Measurements from ENCODE around the gene ACLY.
A peak's percentile ranks its signal among the peaks of the same experiment; 100 is the strongest.

ACLY gene

GRCh38 chr17:41965694-41966462 lies 47.1 kb upstream of the ACLY start:
- peak overlapping the region; percentile 82 to 87 (median 84) for H3K4me3 Mint-ChIP-seq
- peak overlapping the region; percentile 73 to 86 (median 75) for H3K27ac Mint-ChIP-seq
- TF ChIP-seq, protein P1, sequence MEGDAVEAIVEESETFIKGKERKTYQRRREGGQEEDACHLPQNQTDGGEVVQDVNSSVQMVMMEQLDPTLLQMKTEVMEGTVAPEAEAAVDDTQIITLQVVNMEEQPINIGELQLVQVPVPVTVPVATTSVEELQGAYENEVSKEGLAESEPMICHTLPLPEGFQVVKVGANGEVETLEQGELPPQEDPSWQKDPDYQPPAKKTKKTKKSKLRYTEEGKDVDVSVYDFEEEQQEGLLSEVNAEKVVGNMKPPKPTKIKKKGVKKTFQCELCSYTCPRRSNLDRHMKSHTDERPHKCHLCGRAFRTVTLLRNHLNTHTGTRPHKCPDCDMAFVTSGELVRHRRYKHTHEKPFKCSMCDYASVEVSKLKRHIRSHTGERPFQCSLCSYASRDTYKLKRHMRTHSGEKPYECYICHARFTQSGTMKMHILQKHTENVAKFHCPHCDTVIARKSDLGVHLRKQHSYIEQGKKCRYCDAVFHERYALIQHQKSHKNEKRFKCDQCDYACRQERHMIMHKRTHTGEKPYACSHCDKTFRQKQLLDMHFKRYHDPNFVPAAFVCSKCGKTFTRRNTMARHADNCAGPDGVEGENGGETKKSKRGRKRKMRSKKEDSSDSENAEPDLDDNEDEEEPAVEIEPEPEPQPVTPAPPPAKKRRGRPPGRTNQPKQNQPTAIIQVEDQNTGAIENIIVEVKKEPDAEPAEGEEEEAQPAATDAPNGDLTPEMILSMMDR (IDR thresholded peaks at IDR 0.05; ENCODE audit: unreplicated experiment in 3 of 3): no peak

DNA sequence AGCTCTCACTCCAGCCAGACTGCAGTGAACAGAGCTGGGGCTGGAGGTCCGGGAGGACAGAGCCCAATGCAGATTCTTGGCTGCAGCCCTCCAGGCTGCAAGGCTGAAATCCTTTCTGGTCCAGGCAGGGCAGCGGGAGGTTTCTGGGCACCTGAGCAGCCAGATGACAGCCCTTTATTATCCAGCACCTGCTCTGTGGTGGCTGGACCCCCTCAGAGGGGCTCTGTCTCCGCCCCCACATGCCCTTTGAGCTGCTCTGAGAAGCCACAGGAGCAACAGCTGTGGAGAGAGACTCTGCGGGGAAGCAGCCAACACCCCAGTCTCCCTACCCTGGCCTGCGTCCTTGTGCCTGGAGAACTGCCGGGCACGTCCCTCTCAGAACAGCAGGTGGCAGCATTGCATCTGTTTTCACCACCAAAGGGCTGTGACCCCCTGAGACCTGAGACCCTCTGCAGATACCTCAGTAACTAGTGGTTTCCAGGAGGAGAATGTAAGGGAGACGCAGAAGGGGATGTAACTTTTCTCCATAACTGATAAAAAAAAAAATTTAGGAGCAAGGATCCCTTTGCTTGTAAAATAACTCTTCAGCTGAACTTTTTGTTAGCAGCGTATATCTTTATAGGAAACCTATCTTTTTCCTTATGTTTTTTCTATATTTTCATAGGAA lies 44.1 kb upstream of the ACLY start:
- Mint-ChIP-seq H3K36me3 (ENCODE audit: low read depth) (peaks cover 2% of the 10 kb centered on the region), H3K9me3 (no peaks in the 10 kb centered on the region), H3K27ac (peak overlapping the region; percentile 19 to 51 (median 44)), H3K4me3 (peak overlapping the region; percentile 49 to 69 (median 58)), H3K4me1 (peaks cover 45% of the 10 kb centered on the region), H3K27me3 (ENCODE audit: low read depth) (peaks cover 16% of the 10 kb centered on the region)
- TF ChIP-seq, protein P1 (IDR thresholded peaks at IDR 0.05; ENCODE audit: unreplicated experiment in 3 of 3): peak; percentile 75 to 91 (median 89)

More at GRCh38 chr17:41965694-41966462, 47.1 kb upstream of the ACLY start:
- Mint-ChIP-seq H3K9me3 (no peaks in the 10 kb centered on the region), H3K27me3 (ENCODE audit: low read depth) (peaks cover 5% of the 10 kb centered on the region), H3K36me3 (ENCODE audit: low read depth) (peaks cover 23% of the 10 kb centered on the region), H3K4me1 (peaks cover 46% of the 10 kb centered on the region)

DNA sequence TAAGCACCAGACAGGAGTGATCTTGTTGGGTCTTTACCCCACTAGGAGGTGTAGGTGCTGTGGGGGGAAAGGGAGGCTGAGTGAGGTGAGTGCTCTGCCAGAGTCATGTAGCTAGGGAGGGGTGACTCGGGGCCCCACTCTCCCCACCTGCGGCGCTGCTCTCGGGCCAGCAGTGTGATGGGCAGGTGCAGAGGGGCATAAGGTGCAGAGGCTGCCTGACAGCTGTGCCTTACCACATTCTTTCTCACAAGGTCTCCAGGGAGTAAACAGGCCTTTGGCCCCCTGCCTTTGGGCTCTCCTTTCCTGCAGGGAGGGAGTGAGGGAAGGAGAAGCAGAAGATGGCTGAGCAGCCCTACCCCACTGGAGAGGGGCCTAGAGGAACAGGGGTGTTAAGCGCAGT lies 43.4 kb upstream of the ACLY start:
- Mint-ChIP-seq H3K27ac (no peak overlapping the region), H3K4me1 (peaks cover 49% of the 10 kb centered on the region), H3K27me3 (ENCODE audit: low read depth) (peaks cover 16% of the 10 kb centered on the region), H3K4me3 (no peak overlapping the region), H3K36me3 (ENCODE audit: low read depth) (no peaks in the 10 kb centered on the region), H3K9me3 (no peaks in the 10 kb centered on the region)
- TF ChIP-seq, protein P1 (IDR thresholded peaks at IDR 0.05; ENCODE audit: unreplicated experiment in 3 of 3): no peak

DNA sequence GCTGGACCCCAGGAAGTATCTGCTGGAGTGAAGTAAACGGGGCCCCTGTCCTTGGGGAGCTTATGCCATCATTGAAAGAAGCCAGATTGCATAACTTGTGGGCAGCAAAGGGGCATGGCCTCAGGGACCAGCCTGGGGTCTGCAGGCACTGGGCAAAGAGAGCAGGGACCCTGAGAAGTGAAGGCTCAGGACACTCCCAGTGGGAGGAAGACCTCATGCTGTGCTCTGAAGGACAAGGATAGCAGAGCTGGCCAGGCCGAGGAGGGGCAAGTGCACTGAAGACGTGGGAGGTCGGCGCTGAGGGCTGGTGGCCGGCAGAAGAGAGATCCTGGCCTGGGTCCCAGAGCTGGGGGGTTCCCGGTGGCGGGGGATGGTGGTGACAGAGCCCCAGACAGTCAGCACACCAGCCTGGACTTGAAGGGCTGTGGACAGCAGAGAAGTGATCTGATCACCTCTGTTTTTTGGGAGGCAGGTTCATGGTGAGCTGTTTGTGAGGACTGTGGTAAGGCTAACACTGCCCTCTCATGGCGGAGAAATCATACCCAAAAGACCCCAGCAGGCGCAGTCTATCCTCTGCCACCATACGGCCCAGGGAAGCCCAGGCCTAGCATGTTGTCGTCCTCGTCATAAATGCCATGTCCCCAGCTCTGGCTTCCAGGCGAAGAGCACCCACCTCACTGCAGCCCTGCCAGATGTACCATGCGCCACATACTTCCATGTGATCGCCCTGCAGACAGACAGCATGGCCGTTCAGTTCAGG lies 40.8 kb upstream of the ACLY start:
- H3K4me3 Mint-ChIP-seq: no peak overlapping the region
- peaks cover 3% of the 10 kb centered on the region for H3K36me3 Mint-ChIP-seq (ENCODE audit: low read depth)
- peaks cover 16% of the 10 kb centered on the region for H3K27me3 Mint-ChIP-seq (ENCODE audit: low read depth)
- H3K9me3 Mint-ChIP-seq: no peaks in the 10 kb centered on the region
- peak overlapping the region; percentile 48 to 69 (median 50) for H3K27ac Mint-ChIP-seq
- TF ChIP-seq, protein P1 (IDR thresholded peaks at IDR 0.05; ENCODE audit: unreplicated experiment in 3 of 3): peak; percentile 37 to 51 (median 45)
- peaks cover 34% of the 10 kb centered on the region for H3K4me1 Mint-ChIP-seq

GRCh38 chr17:41959030-41959335 lies 40.2 kb upstream of the ACLY start:
- TF ChIP-seq, protein P1 (IDR thresholded peaks at IDR 0.05; ENCODE audit: unreplicated experiment in 3 of 3): no peak
- no peaks in the 10 kb centered on the region for H3K9me3 Mint-ChIP-seq
- peaks cover 16% of the 10 kb centered on the region for H3K27me3 Mint-ChIP-seq (ENCODE audit: low read depth)
- H3K4me1 Mint-ChIP-seq: peaks cover 34% of the 10 kb centered on the region
- H3K27ac Mint-ChIP-seq: peak overlapping the region; percentile 48 to 69 (median 50)
- H3K36me3 Mint-ChIP-seq (ENCODE audit: low read depth): peaks cover 3% of the 10 kb centered on the region
- no peak overlapping the region for H3K4me3 Mint-ChIP-seq
